Endothelial cell of umbilical vein (primary cell): ENCODE results near the gene ABR. TPM values are rescaled to one million over a fixed set of nuclear protein-coding genes. Genes with fewer than 3 reads are reported as not detected.

ENCODE experiments used
- BruUV-seq: library from RNA; stranded (reverse); fragments of 400-500 nt; replicated peaks from 2 replicates; lab custom pipeline; 2021; lab: Mats Ljungman, UMichigan
- CTCF ChIA-PET: fragments of 300-600, 350-600 bp; sonication (Branson Sonifier 250); formaldehyde crosslinking; loops from one replicate; lab custom pipeline; 2021; ENCODE audit warnings: antibody characterized with exemption, inconsistent platforms; lab: Charles Lee
- POLR2A ChIA-PET: fragments of 300-600, 350-600 bp; sonication (Branson Sonifier 250); formaldehyde crosslinking; loops from one replicate; lab custom pipeline; 2021; ENCODE audit warnings: antibody characterized with exemption, inconsistent platforms; lab: Charles Lee
- DNase-seq: peaks from one replicate; pipeline ENCODE4 v3.0.0-alpha.2; 2011; ENCODE audit warnings: low read depth, low spot score
- FAIRE-seq: peaks from 2 replicates; lab custom pipeline; 2011; peaks lifted over from hg19 to GRCh38; lab: Jason Lieb, UNC
- H2AFZ ChIP-seq: 2 replicates; pipeline ENCODE4 v1.6.0; 2012; ENCODE audit warnings: low read depth, low read length, control low read depth, inconsistent platforms
- H3K27ac ChIP-seq: 2 replicates; pipeline ENCODE4 v1.5.1; 2011; ENCODE audit warnings: low read depth, mild to moderate bottlenecking, control low read depth, low read length, moderate library complexity; ENCODE audit not compliant: insufficient read depth
- H3K27me3 ChIP-seq, 2 experiments: 2 replicates each; pipeline versions ENCODE4 v1.6.0 to v1.6.1; 2011; ENCODE audit warnings: low read length in 2 of 2, mixed read lengths in 1 of 2; ENCODE audit not compliant: control insufficient read depth in 2 of 2, insufficient read depth in 2 of 2
- H3K36me3 ChIP-seq, 2 experiments: 2 replicates in 1 of 2; 3 replicates in 1 of 2; pipeline ENCODE4 v1.5.1; 2011; ENCODE audit warnings: low read length in 2 of 2, mild to moderate bottlenecking in 1 of 2, moderate library complexity in 1 of 2; ENCODE audit not compliant: control insufficient read depth in 2 of 2, insufficient read depth in 2 of 2; ENCODE audit errors: extremely low read depth in 1 of 2
- H3K4me1 ChIP-seq: 3 replicates; pipeline ENCODE4 v1.5.1; 2011; ENCODE audit warnings: mild to moderate bottlenecking, low read length; ENCODE audit not compliant: control insufficient read depth, insufficient read depth; ENCODE audit errors: extremely low read depth
- H3K4me2 ChIP-seq: 2 replicates; pipeline ENCODE4 v1.6.1; 2011; ENCODE audit warnings: low read length, control low read depth, mixed read lengths; ENCODE audit not compliant: insufficient read depth
- H3K4me3 ChIP-seq, 3 experiments: fragments of 200-600 bp in 1 of 3; sonication (generic), shearing (Covaris generic) in 1 of 3; replicated peaks in 1 of 3; 2 replicates each; pipeline ENCODE4 v1.5.1; 2011 to 2016; ENCODE audit warnings: control low read depth in 3 of 3, low read length in 3 of 3, mild to moderate bottlenecking in 2 of 3, inconsistent platforms in 1 of 3, low read depth in 1 of 3, moderate library complexity in 1 of 3; ENCODE audit not compliant: insufficient read depth in 1 of 3
- H3K79me2 ChIP-seq: 2 replicates; pipeline ENCODE4 v1.6.0; 2012; ENCODE audit warnings: low read length, inconsistent platforms; ENCODE audit not compliant: control insufficient read depth, insufficient read depth
- H3K9ac ChIP-seq: replicated peaks from 2 replicates; pipeline ENCODE3; 2011; ENCODE audit warnings: low read length, control low read depth; ENCODE audit not compliant: insufficient read depth; ENCODE audit errors: extremely low read depth
- H3K9me1 ChIP-seq: replicated peaks from 3 replicates; pipeline ENCODE4 v1.6.0; 2011; ENCODE audit warnings: mild to moderate bottlenecking, low read length; ENCODE audit not compliant: control insufficient read depth, insufficient read depth; ENCODE audit errors: extremely low read depth
- H3K9me3 ChIP-seq: replicated peaks from 2 replicates; pipeline ENCODE4 v1.5.1; 2012; ENCODE audit warnings: low read length, inconsistent platforms; ENCODE audit not compliant: control insufficient read depth, insufficient read depth
- H4K20me1 ChIP-seq: replicated peaks from 2 replicates; pipeline ENCODE3; 2011; ENCODE audit warnings: mild to moderate bottlenecking, low read length; ENCODE audit not compliant: control insufficient read depth, insufficient read depth; ENCODE audit errors: extremely low read depth
- EZH2 ChIP-seq: IDR thresholded peaks from 2 replicates; pipeline ENCODE4 v1.6.1; 2012; ENCODE audit warnings: borderline replicate concordance, low read depth, mild to moderate bottlenecking, moderate library complexity, low read length, inconsistent platforms; ENCODE audit not compliant: severe bottlenecking
- FOS ChIP-seq: IDR thresholded peaks from 2 replicates; pipeline ENCODE4 v1.6.1; 2011; ENCODE audit warnings: mild to moderate bottlenecking, low read length, moderate library complexity, borderline replicate concordance; ENCODE audit not compliant: insufficient read depth
- GATA2 ChIP-seq: IDR thresholded peaks from 2 replicates; pipeline ENCODE4 v1.7.0; 2011; ENCODE audit warnings: low read depth, mild to moderate bottlenecking, moderate library complexity, mixed read lengths, low read length; ENCODE audit not compliant: insufficient read length, insufficient read depth
- JUN ChIP-seq: IDR thresholded peaks from 2 replicates; pipeline ENCODE4 v1.6.1; 2011; ENCODE audit warnings: borderline replicate concordance, low read depth; ENCODE audit not compliant: insufficient read length, insufficient read depth
- MYC ChIP-seq: IDR thresholded peaks from one replicate; pipeline ENCODE4 v1.6.1; 2011; ENCODE audit warnings: mild to moderate bottlenecking, low read depth, low read length
- POLR2A ChIP-seq: IDR thresholded peaks from 2 replicates; pipeline ENCODE4 v1.6.1; 2012; ENCODE audit warnings: low read depth, mild to moderate bottlenecking, control low read depth, low read length
- POLR2AphosphoS5 ChIP-seq: IDR thresholded peaks from 2 replicates; pipeline ENCODE4 v1.6.1; 2012; ENCODE audit warnings: low read depth, mild to moderate bottlenecking, control low read depth, low read length, moderate library complexity; ENCODE audit not compliant: insufficient read depth
- dilution Hi-C: fragments of 300-500 bp; cut with MboI; formaldehyde crosslinking; loops from one replicate; pipeline ENCODE4 v1.15.0; 2019; ENCODE audit warnings: low sequenced_read_pairs; ENCODE audit not compliant: extremely low pct_ligation_motif_present
- intact Hi-C: fragments of 100-400 bp; cut with micrococcal nuclease; formaldehyde crosslinking; loops from one replicate; pipeline ENCODE4 v1.10.0; 2022
- polyA plus RNA-seq, 4 experiments: library from polyadenylated mRNA; depleted of rRNA in 3 of 4; stranded (reverse) in 3 of 4; unstranded in 1 of 4; fragments of >200 nt; gene quantifications; 2 replicates each; pipeline versions ENCODE4 v1.2.1 to v1.2.3, GENCODE V29; 2011 to 2012; ENCODE audit warnings: missing spikeins in 1 of 4
- total RNA-seq: library from RNA; stranded (reverse); gene quantifications from 2 replicates; pipeline ENCODE4 v1.2.3, GENCODE V29; 2021
- TF ChIP-seq, protein P1 (sequence below): IDR thresholded peaks from 2 replicates; pipeline ENCODE4 v1.6.1; 2011; ENCODE audit not compliant: insufficient read depth, insufficient read length
- TF ChIP-seq, protein P2 (sequence below), 2 donors: IDR thresholded peaks; 1 replicate in 1 of 2; 2 replicates in 1 of 2; pipeline ENCODE4 v1.5.1; 2011; ENCODE audit warnings: low read length in 2 of 2, mild to moderate bottlenecking in 2 of 2, moderate library complexity in 2 of 2, control low read depth in 1 of 2, inconsistent platforms in 1 of 2, low read depth in 1 of 2; ENCODE audit not compliant: insufficient read depth in 1 of 2; ENCODE audit errors: extremely low read depth in 1 of 2

Gene ABR
- total and polyA plus RNA-seq, 2 donors (not counting 3 experiments of a cell fraction or from before 2014, with no cell fraction given), result 83.5 to 96.8 TPM

DNA sequence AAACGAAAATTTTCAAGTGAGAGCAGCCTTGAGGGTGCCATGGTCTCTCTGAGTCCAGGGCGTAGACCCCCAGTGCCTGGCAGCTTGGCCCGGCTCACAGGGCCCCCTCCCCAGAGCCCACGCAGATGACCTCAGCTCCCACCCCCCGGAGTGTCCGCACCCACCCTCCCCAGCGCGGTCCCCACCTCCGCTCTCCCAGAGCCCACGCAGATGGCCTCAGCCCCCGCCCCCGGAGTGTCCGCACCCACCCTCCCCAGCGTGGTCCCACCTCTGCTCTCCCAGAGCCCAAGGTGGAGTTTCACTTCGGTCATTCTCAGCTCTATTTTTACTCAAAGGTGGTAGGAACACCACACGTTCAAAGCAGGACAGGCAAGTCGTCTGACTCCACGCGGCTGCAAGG is 13.9 kb downstream of the ABR start:
- dilution Hi-C loops (no loop called here), intact Hi-C loops (loop anchor here (1.0 kb wide), 1 partner anchor 21 kb away; no protein-coding TSS in a partner anchor)
- FAIRE-seq (no peak), DNase-seq (no peak)
- CTCF ChIA-PET, result interaction anchor here (1.2 to 3.9 kb wide), 11 partner anchors 11 to 155 kb away, joined by 3 to 47 read pairs (median 5); partner anchors contain the start of gene ABR
- no peak overlapping the region for H3K4me3 ChIP-seq
- H3K9me3 ChIP-seq, result no peaks in the 10 kb centered on the region
- peak overlapping the region; percentile 31 for H3K4me2 ChIP-seq
- H3K4me1 ChIP-seq, result peaks cover 14% of the 10 kb centered on the region
- no peak overlapping the region for H3K27ac ChIP-seq
- no peak overlapping the region for H3K9ac ChIP-seq
- H4K20me1 ChIP-seq, result no peaks in the 10 kb centered on the region
- no peaks in the 10 kb centered on the region for H3K27me3 ChIP-seq
- H3K9me1 ChIP-seq, result no peaks in the 10 kb centered on the region
- H2AFZ ChIP-seq, result no peak overlapping the region
- TF ChIP-seq MYC (no peak), FOS (no peak), JUN (no peak), EZH2 (no peak), POLR2A (no peak), GATA2 (no peak), POLR2AphosphoS5 (no peak)
- TF ChIP-seq, protein P1, sequence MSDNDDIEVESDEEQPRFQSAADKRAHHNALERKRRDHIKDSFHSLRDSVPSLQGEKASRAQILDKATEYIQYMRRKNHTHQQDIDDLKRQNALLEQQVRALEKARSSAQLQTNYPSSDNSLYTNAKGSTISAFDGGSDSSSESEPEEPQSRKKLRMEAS, result no peak
- TF ChIP-seq, protein P2, sequence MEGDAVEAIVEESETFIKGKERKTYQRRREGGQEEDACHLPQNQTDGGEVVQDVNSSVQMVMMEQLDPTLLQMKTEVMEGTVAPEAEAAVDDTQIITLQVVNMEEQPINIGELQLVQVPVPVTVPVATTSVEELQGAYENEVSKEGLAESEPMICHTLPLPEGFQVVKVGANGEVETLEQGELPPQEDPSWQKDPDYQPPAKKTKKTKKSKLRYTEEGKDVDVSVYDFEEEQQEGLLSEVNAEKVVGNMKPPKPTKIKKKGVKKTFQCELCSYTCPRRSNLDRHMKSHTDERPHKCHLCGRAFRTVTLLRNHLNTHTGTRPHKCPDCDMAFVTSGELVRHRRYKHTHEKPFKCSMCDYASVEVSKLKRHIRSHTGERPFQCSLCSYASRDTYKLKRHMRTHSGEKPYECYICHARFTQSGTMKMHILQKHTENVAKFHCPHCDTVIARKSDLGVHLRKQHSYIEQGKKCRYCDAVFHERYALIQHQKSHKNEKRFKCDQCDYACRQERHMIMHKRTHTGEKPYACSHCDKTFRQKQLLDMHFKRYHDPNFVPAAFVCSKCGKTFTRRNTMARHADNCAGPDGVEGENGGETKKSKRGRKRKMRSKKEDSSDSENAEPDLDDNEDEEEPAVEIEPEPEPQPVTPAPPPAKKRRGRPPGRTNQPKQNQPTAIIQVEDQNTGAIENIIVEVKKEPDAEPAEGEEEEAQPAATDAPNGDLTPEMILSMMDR (IDR thresholded peaks at IDR 0.05; ENCODE audit: extremely low read depth in 1 of 2, insufficient read depth in 1 of 2, low read depth in 1 of 2, low read length in 2 of 2), result no peak
- POLR2A ChIA-PET, result no interaction called here
- no peaks in the 10 kb centered on the region for H3K79me2 ChIP-seq
- H3K36me3 ChIP-seq, result no peaks in the 10 kb centered on the region
- BruUV-seq, result no TSS peak
